CMK (cell line): ENCODE results near the gene SNX17.
A peak's percentile ranks its signal among the peaks of the same experiment; 100 is the strongest.

Source experiments
- DNase-seq: peaks from one replicate; pipeline ENCODE4 v3.0.0-alpha.2; 2010; ENCODE audit warnings: low read depth

SNX17 gene

GRCh38 chr2:27369471-27370025 lies 868 bp upstream of the SNX17 start:
- DNase-seq: no peak

- peak; percentile 67 for DNase-seq
Observed at GRCh38 chr2:27370816-27371620, 602 bp downstream of the SNX17 start.

GRCh38 chr2:27372937-27373336 lies 2.5 kb downstream of the SNX17 start:
- DNase-seq: no peak

- DNase-seq: no peak
Observed at GRCh38 chr2:27373567-27373966, 3.2 kb downstream of the SNX17 start.

GRCh38 chr2:27375513-27376099 lies 5.2 kb downstream of the SNX17 start:
- no peak for DNase-seq

GRCh38 chr2:27376151-27376865 lies 5.9 kb downstream of the SNX17 start:
- no peak for DNase-seq

GRCh38 chr2:27376866-27377617 lies 6.6 kb downstream of the SNX17 start:
- DNase-seq: no peak

- DNase-seq: no peak
Observed at GRCh38 chr2:27377618-27378095, 7.2 kb downstream of the SNX17 start.

GRCh38 chr2:27378096-27378808 lies 7.8 kb downstream of the SNX17 start:
- DNase-seq: no peak

GRCh38 chr2:27378809-27379290 lies 8.4 kb downstream of the SNX17 start:
- no peak for DNase-seq

- no peak for DNase-seq
Observed at GRCh38 chr2:27379383-27379835, 9.0 kb downstream of the SNX17 start.

GRCh38 chr2:27379836-27380625 lies 9.6 kb downstream of the SNX17 start:
- peak; percentile 74 for DNase-seq

- peak; percentile 80 for DNase-seq
Observed at GRCh38 chr2:27380626-27381545, 10.5 kb downstream of the SNX17 start, which contains the start of gene ZNF513. Gene ZNF513, minus strand, starts transcription at chr2:27380734. Its CDS starts 208 bp downstream, at chr2:27380526.

- no peak for DNase-seq
Observed at GRCh38 chr2:27381577-27382181, 11.3 kb downstream of the SNX17 start.

GRCh38 chr2:27390822-27391679 lies 20.6 kb downstream of the SNX17 start:
- no peak for DNase-seq

GRCh38 chr2:27393225-27393624 lies 22.8 kb downstream of the SNX17 start:
- DNase-seq: no peak

- DNase-seq: no peak
Observed at GRCh38 chr2:27398962-27399361, 28.5 kb downstream of the SNX17 start.
